Subcutaneous abdominal adipose tissue (tissue), 5 donors: Measurements from ENCODE around the gene DCC.

Source experiments
- H3K27ac ChIP-seq: one replicate; pipeline ENCODE4 v1.7.0; 2013; ENCODE audit warnings: low read depth, mild to moderate bottlenecking, inconsistent platforms, low read length, moderate library complexity
- H3K27me3 ChIP-seq, 5 donors: one replicate each; pipeline ENCODE4 v1.7.0; 2013; ENCODE audit warnings: low read length in 5 of 5, inconsistent platforms in 1 of 5; ENCODE audit not compliant: control insufficient read depth in 5 of 5, insufficient read depth in 4 of 5
- H3K36me3 ChIP-seq, 5 donors: one replicate each; pipeline ENCODE4 v1.7.0; 2013; ENCODE audit warnings: low read length in 5 of 5; ENCODE audit not compliant: control insufficient read depth in 5 of 5, insufficient read depth in 5 of 5
- H3K4me1 ChIP-seq, 5 donors: one replicate each; pipeline ENCODE4 v1.7.0; 2013; ENCODE audit warnings: low read length in 5 of 5, mild to moderate bottlenecking in 3 of 5, moderate library complexity in 1 of 5; ENCODE audit not compliant: control insufficient read depth in 5 of 5, insufficient read depth in 5 of 5
- H3K4me3 ChIP-seq, 5 donors: one replicate each; pipeline ENCODE4 v1.7.0; 2013; ENCODE audit warnings: low read length in 5 of 5, low read depth in 1 of 5
- H3K9ac ChIP-seq, 5 donors: one replicate each; pipeline ENCODE4 v1.7.0; 2013; ENCODE audit warnings: low read length in 5 of 5, mild to moderate bottlenecking in 4 of 5, moderate library complexity in 3 of 5
- H3K9me3 ChIP-seq, 5 donors: one replicate each; pipeline ENCODE4 v1.7.0; 2013; ENCODE audit warnings: low read length in 5 of 5; ENCODE audit not compliant: control insufficient read depth in 5 of 5
- donor health status: healthy.
- donor health status: healthy.
- donor health status: healthy.
- donor health status: healthy.
- donor health status: healthy.

Gene DCC

GRCh38 chr18:53139746-53140500 is 799.9 kb downstream of the DCC start:
- Histone ChIP-seq H3K4me3 (no peak overlapping the region), H3K4me1 (no peaks in the 10 kb centered on the region), H3K27ac (no peak overlapping the region), H3K9ac (no peak overlapping the region), H3K36me3 (no peaks in the 10 kb centered on the region), H3K9me3 (peaks cover 0 to 5% (median 4%) of the 10 kb centered on the region in 5 donors), H3K27me3 (no peaks in the 10 kb centered on the region)

DNA sequence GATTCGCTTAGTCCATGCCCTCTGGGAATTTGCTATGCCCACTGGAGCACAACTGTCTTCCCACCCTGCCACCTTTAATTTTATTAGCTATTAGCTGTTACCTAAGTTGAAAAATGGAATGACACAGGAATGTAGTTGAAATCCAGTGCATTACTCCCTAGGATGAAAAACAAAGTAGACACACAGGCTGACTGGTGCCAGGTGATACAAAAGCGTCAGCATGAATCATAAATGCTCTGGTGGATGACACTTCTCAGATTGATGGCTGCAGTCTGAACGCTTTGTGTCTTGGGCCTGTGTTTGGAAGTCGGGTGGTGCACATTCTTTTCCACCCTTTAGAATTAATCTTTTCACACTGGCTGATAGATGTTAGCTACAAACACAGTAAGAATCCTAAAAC is 802.0 kb downstream of the DCC start:
- Histone ChIP-seq H3K27ac (no peak overlapping the region), H3K36me3 (no peaks in the 10 kb centered on the region), H3K27me3 (no peaks in the 10 kb centered on the region), H3K9me3 (peaks cover 0 to 4% (median 4%) of the 10 kb centered on the region in 5 donors), H3K4me3 (no peak overlapping the region), H3K4me1 (no peaks in the 10 kb centered on the region), H3K9ac (no peak overlapping the region)

DNA sequence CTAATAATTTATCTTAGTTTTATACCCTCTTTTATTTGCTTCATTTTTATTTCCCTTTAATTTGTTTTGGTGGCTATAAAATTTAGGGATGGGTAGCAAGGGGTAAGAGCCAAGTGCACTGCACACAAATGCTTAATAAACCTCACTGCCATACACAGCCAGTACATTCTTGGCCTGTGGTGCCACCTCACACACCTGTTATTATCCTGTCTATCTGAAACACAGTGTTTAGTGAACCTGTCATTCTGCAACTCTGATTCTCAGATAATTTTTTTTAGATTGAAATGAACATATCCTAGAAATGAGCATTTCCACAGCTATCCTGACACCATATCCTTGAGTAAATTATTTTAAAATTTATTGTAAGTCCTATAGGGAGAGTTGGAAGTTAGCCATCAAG is 807.5 kb downstream of the DCC start:
- Histone ChIP-seq H3K9me3 (no peaks in the 10 kb centered on the region), H3K9ac (no peak overlapping the region), H3K36me3 (no peaks in the 10 kb centered on the region), H3K27me3 (no peaks in the 10 kb centered on the region), H3K27ac (no peak overlapping the region), H3K4me1 (no peaks in the 10 kb centered on the region), H3K4me3 (no peak overlapping the region)

- Histone ChIP-seq H3K4me3 (no peak overlapping the region), H3K27ac (no peak overlapping the region), H3K36me3 (no peaks in the 10 kb centered on the region), H3K9me3 (no peaks in the 10 kb centered on the region), H3K4me1 (no peaks in the 10 kb centered on the region), H3K9ac (no peak overlapping the region), H3K27me3 (no peaks in the 10 kb centered on the region)
Observed at GRCh38 chr18:53148123-53148522, 808.1 kb downstream of the DCC start.

GRCh38 chr18:53152476-53152875 is 812.5 kb downstream of the DCC start:
- Histone ChIP-seq H3K27me3 (no peaks in the 10 kb centered on the region), H3K9ac (no peak overlapping the region), H3K9me3 (no peaks in the 10 kb centered on the region), H3K4me1 (no peaks in the 10 kb centered on the region), H3K4me3 (no peak overlapping the region), H3K27ac (no peak overlapping the region), H3K36me3 (no peaks in the 10 kb centered on the region)

GRCh38 chr18:53153281-53153680 is 813.3 kb downstream of the DCC start:
- H3K4me1 ChIP-seq: no peaks in the 10 kb centered on the region
- no peaks in the 10 kb centered on the region for H3K36me3 ChIP-seq
- no peak overlapping the region for H3K27ac ChIP-seq
- H3K4me3 ChIP-seq: no peak overlapping the region
- H3K27me3 ChIP-seq: no peaks in the 10 kb centered on the region
- H3K9me3 ChIP-seq: no peaks in the 10 kb centered on the region
- no peak overlapping the region for H3K9ac ChIP-seq

DNA sequence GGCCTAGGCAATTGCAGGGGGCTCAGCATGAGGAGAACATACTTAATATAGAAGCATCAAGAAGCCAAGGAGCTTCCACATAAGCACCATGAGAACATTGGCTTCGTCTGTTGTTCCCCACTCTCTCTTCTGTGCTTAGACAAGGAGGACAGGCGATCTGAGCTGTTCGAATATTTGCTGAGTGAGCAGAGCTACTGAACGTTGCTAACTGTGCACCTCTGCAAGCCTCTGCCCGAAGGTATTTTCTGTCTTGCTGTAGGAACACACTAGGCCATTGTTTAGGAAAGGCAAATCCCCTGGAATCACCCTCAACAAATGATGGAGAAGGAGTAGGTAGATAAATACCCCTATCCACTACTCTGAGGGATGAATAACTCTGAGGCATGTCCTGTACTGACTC is 813.8 kb downstream of the DCC start:
- H3K4me1 ChIP-seq: no peaks in the 10 kb centered on the region
- H3K9ac ChIP-seq: no peak overlapping the region
- H3K27me3 ChIP-seq: no peaks in the 10 kb centered on the region
- H3K36me3 ChIP-seq: no peaks in the 10 kb centered on the region
- H3K4me3 ChIP-seq: no peak overlapping the region
- H3K27ac ChIP-seq: no peak overlapping the region
- no peaks in the 10 kb centered on the region for H3K9me3 ChIP-seq

DNA sequence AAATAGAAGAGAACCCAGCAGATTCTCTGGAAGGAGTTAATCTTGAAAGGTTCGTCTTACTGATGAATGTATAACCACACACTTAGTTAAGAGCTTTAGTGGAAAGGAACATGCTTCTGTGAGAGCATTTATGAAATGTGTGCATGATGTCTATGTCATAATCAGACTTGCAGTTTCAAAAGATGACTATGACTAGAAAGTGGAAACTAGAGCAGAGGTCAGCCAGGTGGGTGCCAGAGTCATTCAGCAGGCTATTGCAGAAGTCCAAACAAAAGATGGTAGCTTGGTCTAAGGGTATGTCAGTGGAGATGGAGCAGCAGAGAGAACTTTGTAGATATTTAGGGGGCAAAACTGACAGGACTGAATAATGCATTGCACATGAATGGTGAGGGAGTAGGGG is 825.8 kb downstream of the DCC start:
- H3K9me3 ChIP-seq: no peaks in the 10 kb centered on the region
- no peak overlapping the region for H3K4me3 ChIP-seq
- H3K36me3 ChIP-seq: no peaks in the 10 kb centered on the region
- no peaks in the 10 kb centered on the region for H3K4me1 ChIP-seq
- H3K27me3 ChIP-seq: no peaks in the 10 kb centered on the region
- H3K27ac ChIP-seq: no peak overlapping the region
- H3K9ac ChIP-seq: no peak overlapping the region

DNA sequence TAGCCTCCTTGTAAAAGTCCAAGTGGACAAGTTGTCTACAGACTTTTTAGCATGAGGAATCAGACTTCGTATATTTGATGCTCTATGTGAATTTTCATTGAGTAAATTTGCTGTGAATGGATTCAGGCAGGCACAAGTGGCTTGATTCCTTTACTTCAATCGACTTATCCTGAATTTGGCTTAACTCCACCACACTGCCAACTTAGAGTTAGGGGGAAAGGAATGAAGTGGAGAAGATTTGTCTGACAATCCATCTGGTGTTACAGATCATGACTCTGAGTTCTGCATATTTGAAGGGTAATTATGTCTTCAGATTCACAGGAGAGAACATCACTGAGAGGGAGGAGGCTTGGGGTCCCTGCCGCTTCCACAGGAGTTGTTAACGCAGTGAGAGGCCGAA is 829.3 kb downstream of the DCC start:
- Histone ChIP-seq H3K9me3 (no peaks in the 10 kb centered on the region), H3K9ac (no peak overlapping the region), H3K27me3 (no peaks in the 10 kb centered on the region), H3K27ac (no peak overlapping the region), H3K36me3 (no peaks in the 10 kb centered on the region), H3K4me1 (no peaks in the 10 kb centered on the region), H3K4me3 (no peak overlapping the region)

DNA sequence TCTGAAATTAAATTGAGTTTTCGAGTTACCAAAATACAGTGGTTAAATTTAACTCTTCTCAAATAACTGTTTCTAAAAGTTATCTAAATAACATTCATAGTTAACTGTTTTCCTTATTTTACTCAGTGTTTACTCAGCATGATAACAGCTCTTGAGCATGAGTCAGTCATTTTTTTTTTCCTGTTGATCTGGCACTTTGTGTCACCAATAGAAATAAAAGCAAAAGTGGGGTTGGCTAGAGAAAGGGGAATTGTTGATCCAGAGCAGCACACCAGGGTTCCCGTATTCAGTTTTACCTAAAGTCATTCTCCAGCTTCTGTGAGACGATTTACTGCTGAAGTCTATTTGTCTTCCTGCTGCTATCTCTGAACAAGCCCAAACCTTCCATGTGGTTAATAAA is 851.6 kb downstream of the DCC start:
- no peak overlapping the region for H3K4me3 ChIP-seq
- no peaks in the 10 kb centered on the region for H3K27me3 ChIP-seq
- H3K36me3 ChIP-seq: no peaks in the 10 kb centered on the region
- no peak overlapping the region for H3K27ac ChIP-seq
- no peak overlapping the region for H3K9ac ChIP-seq
- H3K9me3 ChIP-seq: peaks cover 0 to 2% (median 0%) of the 10 kb centered on the region in 5 donors
- H3K4me1 ChIP-seq: no peaks in the 10 kb centered on the region
